Stimulated activated CD8-positive, alpha-beta memory T cell treated with anti-CD3 and anti-CD28 coated beads, Interleukin-12 subunit alpha, Interleukin-12 subunit beta, amount 100 ng/mL, for 1 hour (primary cell): ENCODE data around the gene AGPAT4.

Experiments
- DNase-seq: peaks from one replicate; pipeline ENCODE4 v3.0.0-alpha.2; 2020; ENCODE audit warnings: low read depth

The AGPAT4 gene

GRCh38 chr6:161254464-161255253 lies 19.2 kb downstream of the AGPAT4 start:
- no peak for DNase-seq

- DNase-seq, result no peak
Observed at GRCh38 chr6:161254126-161254463, 19.8 kb downstream of the AGPAT4 start.

- no peak for DNase-seq
Observed at GRCh38 chr6:161251345-161251744, 22.5 kb downstream of the AGPAT4 start.

- DNase-seq, result no peak
Observed at GRCh38 chr6:161249327-161249726, 24.5 kb downstream of the AGPAT4 start.

GRCh38 chr6:161246725-161247124 lies 27.1 kb downstream of the AGPAT4 start:
- DNase-seq, result no peak

- no peak for DNase-seq
Observed at GRCh38 chr6:161245363-161245762, 28.5 kb downstream of the AGPAT4 start.

GRCh38 chr6:161244725-161245124 lies 29.1 kb downstream of the AGPAT4 start:
- no peak for DNase-seq

GRCh38 chr6:161242779-161243693 lies 30.8 kb downstream of the AGPAT4 start:
- DNase-seq, result peak; percentile 44

- peak; percentile 15 for DNase-seq
Observed at GRCh38 chr6:161242113-161242512, 31.7 kb downstream of the AGPAT4 start.

GRCh38 chr6:161239001-161239400 lies 34.9 kb downstream of the AGPAT4 start:
- no peak for DNase-seq

- DNase-seq, result no peak
Observed at GRCh38 chr6:161238500-161238899, 35.4 kb downstream of the AGPAT4 start.

- no peak for DNase-seq
Observed at GRCh38 chr6:161238081-161238480, 35.8 kb downstream of the AGPAT4 start.

GRCh38 chr6:161237176-161237575 lies 36.7 kb downstream of the AGPAT4 start:
- no peak for DNase-seq

GRCh38 chr6:161235776-161236633 lies 37.9 kb downstream of the AGPAT4 start:
- DNase-seq, result no peak

- no peak for DNase-seq
Observed at GRCh38 chr6:161233986-161234661, 39.7 kb downstream of the AGPAT4 start.

- no peak for DNase-seq
Observed at GRCh38 chr6:161232467-161232866, 41.4 kb downstream of the AGPAT4 start.

GRCh38 chr6:161232010-161232409 lies 41.9 kb downstream of the AGPAT4 start:
- no peak for DNase-seq

- DNase-seq, result no peak
Observed at GRCh38 chr6:161230339-161230738, 43.5 kb downstream of the AGPAT4 start.

GRCh38 chr6:161228921-161229591 lies 44.8 kb downstream of the AGPAT4 start:
- no peak for DNase-seq

GRCh38 chr6:161228096-161228495 lies 45.8 kb downstream of the AGPAT4 start:
- DNase-seq, result no peak
